ENCODE measurements around the gene TMEM255B. TPM values are rescaled to one million over a fixed set of nuclear protein-coding genes. Genes with fewer than 3 reads are reported as not detected.

Gene TMEM255B
- total RNA-seq, 4 donors from 2014 or later: 2.0 to 4.8 (median 3.4) TPM

- peak overlapping the region; percentile 45 for H3K4me3 ChIP-seq (ENCODE audit: low read depth, poor library complexity, severe bottlenecking)
- 2 to 3% methylated on average over 26 of the region's 26 CpGs for WGBS, 2 donors
- peak in 1 of 2 donors; percentile 89 for DNase-seq (ENCODE audit: low spot score in 2 of 2)
- TF ChIP-seq CTCF (IDR thresholded peaks at IDR 0.05) (no peak), POLR2A (IDR thresholded peaks at IDR 0.05) (no peak)
- intact Hi-C loops (cut with DNase I; ENCODE audit: low total_unique reads): no loop called here
Measured at GRCh38 chr13:113759525-113760137, 605 bp downstream of the TMEM255B start.

DNA sequence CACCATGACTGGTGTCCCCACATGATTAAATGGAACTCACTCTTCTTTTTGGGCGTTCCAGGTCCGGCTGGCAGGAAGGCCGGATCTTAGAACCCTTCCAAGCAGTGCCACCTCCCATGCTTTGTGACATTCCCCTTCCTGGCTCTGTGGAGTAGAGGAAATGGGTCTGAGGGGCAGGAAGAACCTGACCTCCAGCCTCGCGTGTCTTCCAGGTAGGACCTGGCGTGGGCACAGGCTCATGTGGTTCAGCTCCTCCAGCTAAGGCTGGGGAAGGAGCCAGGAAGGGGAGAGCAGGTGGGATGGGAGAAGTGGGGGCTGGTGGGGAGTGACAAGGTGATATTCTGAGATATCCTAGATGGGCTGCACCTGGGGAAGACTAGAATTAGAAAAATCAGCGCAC lies 2.1 kb downstream of the TMEM255B start:
- H3K4me3 ChIP-seq (ENCODE audit: low read depth, poor library complexity, severe bottlenecking): no peak overlapping the region
- TF ChIP-seq POLR2A (IDR thresholded peaks at IDR 0.05) (no peak), CTCF (IDR thresholded peaks at IDR 0.05) (no peak)
- intact Hi-C loops (cut with DNase I; ENCODE audit: low total_unique reads): no loop called here
- peak in 1 of 2 donors; percentile 54 for DNase-seq (ENCODE audit: low spot score in 2 of 2)
- 82 to 89% methylated on average over 7 of the region's 7 CpGs for WGBS, 2 donors

DNA sequence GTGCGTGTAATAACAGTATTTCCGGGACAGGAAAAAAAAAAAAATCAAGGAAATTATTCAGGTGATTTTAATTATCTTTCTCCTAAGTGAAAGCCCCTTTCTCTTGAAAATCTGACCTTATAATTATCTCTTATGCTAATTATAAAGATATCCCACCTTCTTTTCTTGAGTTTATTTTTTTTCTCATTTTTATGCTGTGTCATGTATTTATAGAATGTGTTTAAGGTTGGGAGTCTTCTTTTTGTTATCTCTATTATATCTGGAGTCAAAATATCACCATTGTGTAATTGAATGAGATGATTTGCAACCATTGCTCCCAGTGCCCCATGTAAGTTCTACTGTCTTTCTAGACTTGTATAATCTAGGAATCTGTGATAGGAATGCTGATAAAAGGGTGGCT lies 3.0 kb downstream of the TMEM255B start:
- intact Hi-C loops (cut with DNase I; ENCODE audit: low total_unique reads): no loop called here
- no peak for DNase-seq (ENCODE audit: low spot score in 2 of 2)
- H3K4me3 ChIP-seq (ENCODE audit: low read depth, poor library complexity, severe bottlenecking): no peak overlapping the region
- WGBS, 2 donors: 82 to 83% methylated on average over 2 of the region's 2 CpGs
- no peak for TF ChIP-seq POLR2A (IDR thresholded peaks at IDR 0.05)
- no peak for TF ChIP-seq CTCF (IDR thresholded peaks at IDR 0.05)

- intact Hi-C loops (cut with DNase I; ENCODE audit: low total_unique reads): no loop called here
- H3K4me3 ChIP-seq (ENCODE audit: low read depth, poor library complexity, severe bottlenecking): no peak overlapping the region
- peak in 1 of 2 donors; percentile 28 for DNase-seq (ENCODE audit: low spot score in 2 of 2)
- no peak for TF ChIP-seq CTCF (IDR thresholded peaks at IDR 0.05)
- TF ChIP-seq POLR2A (IDR thresholded peaks at IDR 0.05): no peak
- 75 to 80% methylated on average over 11 of the region's 11 CpGs for WGBS, 2 donors
Measured at GRCh38 chr13:113762538-113762937, 3.5 kb downstream of the TMEM255B start.

DNA sequence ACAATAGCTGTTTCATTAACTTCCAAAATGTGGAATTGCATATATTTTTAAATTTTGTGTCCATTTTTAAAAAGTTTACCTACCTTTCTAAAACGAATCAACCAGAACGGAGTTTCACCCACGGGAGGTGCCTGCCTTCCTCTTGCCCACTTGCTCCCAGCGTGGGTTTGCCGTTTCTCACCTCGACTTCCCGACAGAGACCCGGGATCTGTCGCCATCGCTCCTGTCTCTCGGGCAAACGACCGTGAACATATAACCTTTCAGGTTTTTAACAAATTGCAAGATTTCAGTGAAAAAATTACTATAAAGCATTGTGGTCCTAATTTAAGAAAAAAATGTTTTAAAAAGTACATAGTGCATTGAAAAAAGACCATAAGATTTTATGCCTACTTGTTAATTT lies 4.2 kb downstream of the TMEM255B start:
- DNase-seq (ENCODE audit: low spot score in 2 of 2): peak in 1 of 2 donors; percentile 68
- H3K4me3 ChIP-seq (ENCODE audit: low read depth, poor library complexity, severe bottlenecking): no peak overlapping the region
- WGBS, 2 donors: 90 to 92% methylated on average over 13 of the region's 13 CpGs
- TF ChIP-seq CTCF (IDR thresholded peaks at IDR 0.05): no peak
- no peak for TF ChIP-seq POLR2A (IDR thresholded peaks at IDR 0.05)
- intact Hi-C loops (cut with DNase I; ENCODE audit: low total_unique reads): no loop called here
